Right lobe of liver (tissue), 6 donors: ENCODE measurements around the gene TNPO1. TPM values are rescaled to one million over a fixed set of nuclear protein-coding genes. Genes with fewer than 3 reads are reported as not detected.

ENCODE experiments used
- ATAC-seq, 4 donors: fragments of 200-7000 bp; cut with Tn5 transposase; one replicate each; pipeline ENCODE4 v1.9.1; 2020; ENCODE audit warnings: mild to moderate bottlenecking in 4 of 4, moderate library complexity in 4 of 4
- DNase-seq, 3 donors: peaks; one replicate each; pipeline ENCODE4 v3.0.0-alpha.2; 2020
- H3K27ac ChIP-seq, 3 donors: fragments of 200-600 bp; one replicate each; pipeline ENCODE4 v1.8.0; 2022
- H3K27me3 ChIP-seq, 2 donors: fragments of 200-600 bp; one replicate each; pipeline ENCODE4 v1.8.0; 2022
- H3K36me3 ChIP-seq, 4 donors: fragments of 200-600 bp; sonication (generic) in 1 of 4; one replicate each; pipeline versions ENCODE4 v1.5.1 to v1.8.0; 2017 to 2022; ENCODE audit warnings: control low read depth in 1 of 4
- H3K4me1 ChIP-seq, 4 donors: fragments of 200-600 bp; sonication (generic) in 1 of 4; one replicate each; pipeline versions ENCODE4 v1.5.1 to v1.8.0; 2017 to 2022; ENCODE audit warnings: control low read depth in 1 of 4
- H3K4me3 ChIP-seq, 3 donors: fragments of 200-600 bp; one replicate each; pipeline ENCODE4 v1.8.0; 2022
- H3K9me3 ChIP-seq, 4 donors: fragments of 200-600 bp; sonication (generic) in 1 of 4; one replicate each; pipeline versions ENCODE4 v1.5.1 to v1.8.0; 2017 to 2022; ENCODE audit warnings: control low read depth in 1 of 4
- POLR2A ChIP-seq: fragments of 450-650 bp; IDR thresholded peaks from one replicate; pipeline ENCODE4 v1.6.1; 2017; ENCODE audit warnings: antibody characterized with exemption, mild to moderate bottlenecking
- WGBS: methylation state at CpG from one replicate; pipeline ENCODE4 v1.1.6; 2018; ENCODE audit warnings: low coverage, low lambda C conversion rate; ENCODE audit not compliant: insufficient coverage; ENCODE audit errors: missing lambda C conversion rate; 5-methylcytosine and 5-hydroxymethylcytosine counted together
- intact Hi-C, 2 donors: fragments of 100-400 bp; cut with DNase I; formaldehyde crosslinking; loops; one replicate each; pipeline versions ENCODE4 v1.11.2 to v1.14.1; 2022
- total RNA-seq, 6 experiments: library from RNA; depleted of rRNA in 2 of 6; stranded (reverse); fragments of >200 nt in 2 of 6; fragmentation: NEBNext Ultra II Directional in 3 of 6; extraction: Animal tissue kit (Norgen Biotek cat#: 25700) in 3 of 6; gene quantifications; one replicate each; pipeline versions ENCODE4 v1.1.0 to v1.2.4, GENCODE V29; 2016 to 2023
- TF ChIP-seq, protein P1 (sequence below), 4 donors: fragments of 200-600 bp in 3 of 4; fragments of 450-650 bp in 1 of 4; IDR thresholded peaks; one replicate each; pipeline versions ENCODE4 v1.5.1 to v1.8.0; 2016 to 2022; ENCODE audit warnings: antibody characterized with exemption in 4 of 4, mild to moderate bottlenecking in 2 of 4
- donor health status: DM: no; HTN: yes; CAD: no.
- donor health status: DM: no; HTN: no; CAD: no.
- donor health status: DM: no; HTN: no; CAD: no.
- donor health status: DM: no; HTN: yes; CAD: no.
- donor health status: DM: no; HTN: yes; CAD: no.

The TNPO1 gene
- total RNA-seq, 6 experiments from 2014 or later: 29.5 to 64.3 (median 41.8) TPM

DNA sequence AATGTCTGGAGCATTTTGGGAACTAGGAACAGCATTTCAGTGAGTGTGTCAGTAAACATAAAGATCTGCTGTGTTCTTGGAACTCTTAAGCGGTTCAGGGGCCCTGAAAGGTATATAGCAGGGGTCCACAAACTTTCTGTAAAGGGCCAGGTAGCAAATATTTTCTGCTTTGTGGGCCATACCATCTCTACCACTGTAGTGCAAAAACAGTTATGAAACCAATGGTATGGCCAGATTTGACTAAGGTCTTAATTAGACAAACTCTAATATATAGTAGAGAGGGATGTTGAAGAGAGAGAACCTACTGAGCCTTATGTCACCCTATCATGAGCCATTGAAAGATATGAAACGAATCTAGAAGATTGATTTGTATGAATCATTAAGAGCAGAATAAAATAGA lies 5.3 kb downstream of the TNPO1 start:
- DNase-seq: no peak
- ATAC-seq: no peak
- Histone ChIP-seq H3K4me3 (no peak overlapping the region), H3K4me1 (peaks cover 0 to 13% (median 0%) of the 10 kb centered on the region in 4 donors), H3K27me3 (no peaks in the 10 kb centered on the region), H3K9me3 (no peaks in the 10 kb centered on the region), H3K36me3 (no peaks in the 10 kb centered on the region), H3K27ac (no peak overlapping the region)
- intact Hi-C loops: no loop called here
- no peak for TF ChIP-seq POLR2A
- TF ChIP-seq, protein P1, sequence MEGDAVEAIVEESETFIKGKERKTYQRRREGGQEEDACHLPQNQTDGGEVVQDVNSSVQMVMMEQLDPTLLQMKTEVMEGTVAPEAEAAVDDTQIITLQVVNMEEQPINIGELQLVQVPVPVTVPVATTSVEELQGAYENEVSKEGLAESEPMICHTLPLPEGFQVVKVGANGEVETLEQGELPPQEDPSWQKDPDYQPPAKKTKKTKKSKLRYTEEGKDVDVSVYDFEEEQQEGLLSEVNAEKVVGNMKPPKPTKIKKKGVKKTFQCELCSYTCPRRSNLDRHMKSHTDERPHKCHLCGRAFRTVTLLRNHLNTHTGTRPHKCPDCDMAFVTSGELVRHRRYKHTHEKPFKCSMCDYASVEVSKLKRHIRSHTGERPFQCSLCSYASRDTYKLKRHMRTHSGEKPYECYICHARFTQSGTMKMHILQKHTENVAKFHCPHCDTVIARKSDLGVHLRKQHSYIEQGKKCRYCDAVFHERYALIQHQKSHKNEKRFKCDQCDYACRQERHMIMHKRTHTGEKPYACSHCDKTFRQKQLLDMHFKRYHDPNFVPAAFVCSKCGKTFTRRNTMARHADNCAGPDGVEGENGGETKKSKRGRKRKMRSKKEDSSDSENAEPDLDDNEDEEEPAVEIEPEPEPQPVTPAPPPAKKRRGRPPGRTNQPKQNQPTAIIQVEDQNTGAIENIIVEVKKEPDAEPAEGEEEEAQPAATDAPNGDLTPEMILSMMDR (IDR thresholded peaks at IDR 0.05): no peak
- WGBS: 78% methylated on average over 2 of the region's 2 CpGs

DNA sequence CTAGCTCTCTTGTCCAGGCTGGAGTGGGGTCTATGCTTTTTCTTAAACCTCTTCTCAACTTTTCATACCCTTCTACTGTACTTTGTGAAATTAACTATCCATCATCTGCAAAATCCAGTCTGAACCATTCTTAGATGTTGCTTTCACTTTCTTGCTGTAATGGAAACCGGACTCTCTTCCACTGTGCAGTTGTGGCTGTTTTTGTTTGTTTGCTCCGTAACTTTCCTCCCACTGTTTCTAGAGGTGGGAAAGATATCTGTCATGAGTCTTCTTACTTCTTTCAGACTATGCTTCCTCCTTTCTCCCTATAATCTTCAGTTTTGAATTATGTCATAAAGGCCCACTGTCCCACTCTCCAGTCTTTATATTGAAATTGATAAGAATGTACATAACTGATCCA lies 6.5 kb downstream of the TNPO1 start:
- no peak for ATAC-seq
- H3K4me1 ChIP-seq: peaks cover 0 to 8% (median 0%) of the 10 kb centered on the region in 4 donors
- no peaks in the 10 kb centered on the region for H3K9me3 ChIP-seq
- no peaks in the 10 kb centered on the region for H3K27me3 ChIP-seq
- intact Hi-C loops: no loop called here
- no peak for DNase-seq
- no peak overlapping the region for H3K4me3 ChIP-seq
- no peak overlapping the region for H3K27ac ChIP-seq
- H3K36me3 ChIP-seq: no peaks in the 10 kb centered on the region
- TF ChIP-seq, protein P1 (IDR thresholded peaks at IDR 0.05): no peak
- no peak for TF ChIP-seq POLR2A
- 83% methylated on average over 2 of the region's 2 CpGs for WGBS

DNA sequence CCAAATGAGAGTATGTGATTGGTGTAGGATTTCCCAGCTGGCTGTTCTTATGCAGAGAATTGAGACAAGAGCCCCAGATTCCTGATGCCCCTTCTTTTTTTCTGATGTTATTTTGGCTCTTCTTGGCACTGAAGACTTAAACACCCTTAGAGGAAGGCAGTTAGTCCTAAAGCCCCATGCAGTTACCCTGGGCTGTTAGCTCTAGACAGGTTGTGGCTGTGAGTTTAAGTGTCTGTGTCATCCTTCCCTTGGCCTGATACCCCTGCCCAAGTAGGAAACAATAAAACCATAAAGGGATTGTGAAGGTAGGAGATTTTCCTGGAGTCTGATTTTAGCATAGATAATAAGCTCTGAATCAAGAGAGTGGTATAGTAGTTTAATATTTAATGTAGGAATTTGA lies 13.2 kb downstream of the TNPO1 start:
- no peaks in the 10 kb centered on the region for H3K4me1 ChIP-seq
- no peak overlapping the region for H3K27ac ChIP-seq
- intact Hi-C loops: no loop called here
- no peaks in the 10 kb centered on the region for H3K9me3 ChIP-seq
- no peak overlapping the region for H3K4me3 ChIP-seq
- no peaks in the 10 kb centered on the region for H3K27me3 ChIP-seq
- no peak for DNase-seq
- TF ChIP-seq, protein P1 (IDR thresholded peaks at IDR 0.05): no peak
- no peak for TF ChIP-seq POLR2A
- H3K36me3 ChIP-seq: no peaks in the 10 kb centered on the region
- ATAC-seq: no peak

DNA sequence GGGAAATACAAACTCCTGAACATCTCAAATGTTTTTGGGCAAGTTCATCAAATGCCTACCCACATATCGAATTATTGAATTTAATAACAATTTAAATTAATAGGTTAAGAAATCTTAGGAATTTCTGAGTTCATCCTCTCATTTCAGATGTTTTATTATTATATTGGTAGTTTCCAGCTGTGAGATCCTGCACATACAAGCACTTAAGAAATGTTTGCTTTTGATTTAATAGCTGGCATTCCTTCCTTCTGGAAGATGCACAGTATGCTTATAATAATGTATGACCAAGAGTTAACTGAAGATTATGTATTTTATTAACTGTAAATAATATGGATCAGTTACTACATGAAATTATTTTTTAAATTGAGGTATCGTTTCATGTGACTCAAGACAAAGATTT lies 13.9 kb downstream of the TNPO1 start:
- 88% methylated on average over 2 of the region's 2 CpGs for WGBS
- no peaks in the 10 kb centered on the region for H3K4me1 ChIP-seq
- no peak for ATAC-seq
- TF ChIP-seq, protein P1 (IDR thresholded peaks at IDR 0.05): no peak
- TF ChIP-seq POLR2A: no peak
- no peak overlapping the region for H3K27ac ChIP-seq
- no peaks in the 10 kb centered on the region for H3K9me3 ChIP-seq
- no peaks in the 10 kb centered on the region for H3K36me3 ChIP-seq
- H3K4me3 ChIP-seq: no peak overlapping the region
- DNase-seq: no peak
- intact Hi-C loops: no loop called here
- H3K27me3 ChIP-seq: no peaks in the 10 kb centered on the region

DNA sequence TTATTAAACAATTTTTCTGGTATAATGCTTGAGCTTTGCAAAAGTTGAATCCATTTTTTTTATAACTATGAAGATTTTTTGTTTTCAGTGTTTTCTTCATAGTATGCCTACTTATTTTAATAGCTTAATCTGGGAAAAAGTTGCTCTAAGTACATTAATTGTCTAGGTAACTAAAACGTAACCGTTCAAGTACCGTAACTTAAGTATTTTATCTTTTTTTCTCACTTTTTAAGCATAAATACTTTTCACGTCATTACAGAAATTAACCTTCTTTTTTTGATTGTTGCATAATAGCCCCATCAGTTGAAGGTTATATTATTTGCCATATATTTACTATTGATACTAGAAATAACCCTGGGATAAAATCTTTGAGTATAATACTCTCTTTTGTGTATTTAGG lies 15.2 kb downstream of the TNPO1 start:
- Histone ChIP-seq H3K27me3 (no peaks in the 10 kb centered on the region), H3K27ac (no peak overlapping the region), H3K9me3 (no peaks in the 10 kb centered on the region), H3K4me3 (no peak overlapping the region), H3K4me1 (peaks cover 0 to 2% (median 0%) of the 10 kb centered on the region in 4 donors), H3K36me3 (no peaks in the 10 kb centered on the region)
- intact Hi-C loops: no loop called here
- WGBS: 94% methylated on average over 4 of the region's 4 CpGs
- DNase-seq (no peak), ATAC-seq (no peak)
- no peak for TF ChIP-seq POLR2A
- TF ChIP-seq, protein P1 (IDR thresholded peaks at IDR 0.05): no peak
